PFSK-1 (cell line): ENCODE measurements around the gene SNX18.

Source experiments
- POLR2AphosphoS5 ChIP-seq: IDR thresholded peaks from 2 replicates; pipeline ENCODE4 v1.6.1; 2012; ENCODE audit warnings: low read depth, mild to moderate bottlenecking, control low read depth, low read length, moderate library complexity
- SIN3A ChIP-seq: IDR thresholded peaks from 2 replicates; pipeline ENCODE4 v1.6.1; 2012; ENCODE audit warnings: mild to moderate bottlenecking, low read length, moderate library complexity, borderline replicate concordance; ENCODE audit not compliant: insufficient read depth
- TAF1 ChIP-seq: IDR thresholded peaks from 2 replicates; pipeline ENCODE4 v1.6.1; 2012; ENCODE audit warnings: low read length, control low read depth, borderline replicate concordance; ENCODE audit not compliant: insufficient read depth
- TF ChIP-seq, protein P1 (sequence below), 2 experiments: IDR thresholded peaks; 2 replicates each; pipeline versions ENCODE4 v1.6.1 to v1.8.0; 2011 to 2012; ENCODE audit warnings: low read depth in 2 of 2, low read length in 2 of 2, control low read depth in 1 of 2, inconsistent platforms in 1 of 2, mild to moderate bottlenecking in 1 of 2, moderate library complexity in 1 of 2; ENCODE audit not compliant: insufficient read depth in 1 of 2

DNA sequence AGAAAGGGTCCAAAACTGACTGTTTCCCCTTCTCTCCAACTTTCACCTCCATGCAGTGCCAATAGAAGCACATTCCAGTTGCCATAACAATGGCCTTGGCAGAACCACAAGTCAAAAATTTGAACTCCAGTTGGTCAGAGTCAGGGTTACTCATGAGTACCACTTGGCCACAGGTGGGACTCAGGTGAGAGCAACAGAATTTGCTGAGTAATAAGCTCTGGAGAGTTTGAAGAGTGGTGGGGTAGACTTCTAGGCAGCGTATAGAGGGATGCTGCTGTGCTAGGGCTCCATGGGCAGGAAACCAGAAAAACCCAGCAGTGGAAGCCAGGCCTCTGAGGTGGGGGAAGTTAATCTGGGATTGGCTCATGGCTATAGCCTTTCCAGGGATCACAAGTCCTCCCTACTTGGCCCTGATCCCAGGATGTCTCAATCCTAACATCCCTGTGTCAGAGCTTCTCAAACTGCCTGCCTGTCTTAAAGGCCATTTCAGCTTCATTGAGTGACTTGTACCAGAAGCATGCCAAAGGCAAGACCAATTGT is 30.2 kb downstream of the SNX18 start:
- TF ChIP-seq, protein P1, sequence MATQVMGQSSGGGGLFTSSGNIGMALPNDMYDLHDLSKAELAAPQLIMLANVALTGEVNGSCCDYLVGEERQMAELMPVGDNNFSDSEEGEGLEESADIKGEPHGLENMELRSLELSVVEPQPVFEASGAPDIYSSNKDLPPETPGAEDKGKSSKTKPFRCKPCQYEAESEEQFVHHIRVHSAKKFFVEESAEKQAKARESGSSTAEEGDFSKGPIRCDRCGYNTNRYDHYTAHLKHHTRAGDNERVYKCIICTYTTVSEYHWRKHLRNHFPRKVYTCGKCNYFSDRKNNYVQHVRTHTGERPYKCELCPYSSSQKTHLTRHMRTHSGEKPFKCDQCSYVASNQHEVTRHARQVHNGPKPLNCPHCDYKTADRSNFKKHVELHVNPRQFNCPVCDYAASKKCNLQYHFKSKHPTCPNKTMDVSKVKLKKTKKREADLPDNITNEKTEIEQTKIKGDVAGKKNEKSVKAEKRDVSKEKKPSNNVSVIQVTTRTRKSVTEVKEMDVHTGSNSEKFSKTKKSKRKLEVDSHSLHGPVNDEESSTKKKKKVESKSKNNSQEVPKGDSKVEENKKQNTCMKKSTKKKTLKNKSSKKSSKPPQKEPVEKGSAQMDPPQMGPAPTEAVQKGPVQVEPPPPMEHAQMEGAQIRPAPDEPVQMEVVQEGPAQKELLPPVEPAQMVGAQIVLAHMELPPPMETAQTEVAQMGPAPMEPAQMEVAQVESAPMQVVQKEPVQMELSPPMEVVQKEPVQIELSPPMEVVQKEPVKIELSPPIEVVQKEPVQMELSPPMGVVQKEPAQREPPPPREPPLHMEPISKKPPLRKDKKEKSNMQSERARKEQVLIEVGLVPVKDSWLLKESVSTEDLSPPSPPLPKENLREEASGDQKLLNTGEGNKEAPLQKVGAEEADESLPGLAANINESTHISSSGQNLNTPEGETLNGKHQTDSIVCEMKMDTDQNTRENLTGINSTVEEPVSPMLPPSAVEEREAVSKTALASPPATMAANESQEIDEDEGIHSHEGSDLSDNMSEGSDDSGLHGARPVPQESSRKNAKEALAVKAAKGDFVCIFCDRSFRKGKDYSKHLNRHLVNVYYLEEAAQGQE (IDR thresholded peaks at IDR 0.05; ENCODE audit: insufficient read depth in 1 of 2, low read depth in 2 of 2, low read length in 2 of 2), result no peak
- TF ChIP-seq POLR2AphosphoS5 (no peak), TAF1 (no peak), SIN3A (no peak)
